ENCODE results near the gene TAC4.

Gene TAC4

GRCh38 chr17:49848019-49848473, at the start of gene TAC4:
Gene TAC4 (minus strand): TSS chr17:49848069. CDS start chr17:49848017, 52 bp downstream.
- Mint-ChIP-seq H3K4me3 (no peak within 1 kb of the TSS), H3K9me3 (no peaks in the 10 kb centered on the region), H3K36me3 (ENCODE audit: low read depth) (no peaks in the 10 kb centered on the region), H3K27me3 (ENCODE audit: low read depth) (peaks cover 48% of the 10 kb centered on the region), H3K4me1 (peaks cover 13% of the 10 kb centered on the region), H3K27ac (peak within 1 kb of the TSS in 1 of 3 experiments; percentile 10)
- no peak for TF ChIP-seq CTCF (IDR thresholded peaks at IDR 0.05; ENCODE audit: unreplicated experiment in 3 of 3)

- no peak overlapping the region for H3K27ac Mint-ChIP-seq
- no peaks in the 10 kb centered on the region for H3K9me3 Mint-ChIP-seq
- peaks cover 15% of the 10 kb centered on the region for H3K4me1 Mint-ChIP-seq
- H3K36me3 Mint-ChIP-seq (ENCODE audit: low read depth): no peaks in the 10 kb centered on the region
- no peak overlapping the region for H3K4me3 Mint-ChIP-seq
- no peak for TF ChIP-seq CTCF (IDR thresholded peaks at IDR 0.05; ENCODE audit: unreplicated experiment in 3 of 3)
- H3K27me3 Mint-ChIP-seq (ENCODE audit: low read depth): peaks cover 74% of the 10 kb centered on the region
These were observed 49.0 kb upstream of the TAC4 start for GRCh38 chr17:49896860-49897259.

- H3K27ac Mint-ChIP-seq: peak overlapping the region in 1 of 3 experiments; percentile 61
- H3K4me3 Mint-ChIP-seq: no peak overlapping the region
- TF ChIP-seq CTCF (IDR thresholded peaks at IDR 0.05; ENCODE audit: unreplicated experiment in 3 of 3): no peak
- H3K27me3 Mint-ChIP-seq (ENCODE audit: low read depth): peaks cover 75% of the 10 kb centered on the region
- no peaks in the 10 kb centered on the region for H3K9me3 Mint-ChIP-seq
- H3K4me1 Mint-ChIP-seq: peaks cover 15% of the 10 kb centered on the region
- no peaks in the 10 kb centered on the region for H3K36me3 Mint-ChIP-seq (ENCODE audit: low read depth)
These were observed 48.4 kb upstream of the TAC4 start for GRCh38 chr17:49896222-49896621.

- Mint-ChIP-seq H3K4me1 (peaks cover 15% of the 10 kb centered on the region), H3K9me3 (no peaks in the 10 kb centered on the region), H3K27ac (peak overlapping the region in 1 of 3 experiments; percentile 61), H3K4me3 (no peak overlapping the region), H3K36me3 (ENCODE audit: low read depth) (no peaks in the 10 kb centered on the region), H3K27me3 (ENCODE audit: low read depth) (peaks cover 75% of the 10 kb centered on the region)
- no peak for TF ChIP-seq CTCF (IDR thresholded peaks at IDR 0.05; ENCODE audit: unreplicated experiment in 3 of 3)
These were observed 47.9 kb upstream of the TAC4 start for GRCh38 chr17:49895812-49896211.

GRCh38 chr17:49894761-49895160, 46.9 kb upstream of the TAC4 start:
- H3K27me3 Mint-ChIP-seq (ENCODE audit: low read depth): peaks cover 73% of the 10 kb centered on the region
- H3K4me3 Mint-ChIP-seq: no peak overlapping the region
- no peak for TF ChIP-seq CTCF (IDR thresholded peaks at IDR 0.05; ENCODE audit: unreplicated experiment in 3 of 3)
- no peak overlapping the region for H3K27ac Mint-ChIP-seq
- no peaks in the 10 kb centered on the region for H3K36me3 Mint-ChIP-seq (ENCODE audit: low read depth)
- H3K9me3 Mint-ChIP-seq: no peaks in the 10 kb centered on the region
- H3K4me1 Mint-ChIP-seq: peaks cover 15% of the 10 kb centered on the region

GRCh38 chr17:49891694-49892389, 44.0 kb upstream of the TAC4 start:
- H3K27me3 Mint-ChIP-seq (ENCODE audit: low read depth): peaks cover 79% of the 10 kb centered on the region
- H3K9me3 Mint-ChIP-seq: no peaks in the 10 kb centered on the region
- H3K4me3 Mint-ChIP-seq: no peak overlapping the region
- no peak for TF ChIP-seq CTCF (IDR thresholded peaks at IDR 0.05; ENCODE audit: unreplicated experiment in 3 of 3)
- no peak overlapping the region for H3K27ac Mint-ChIP-seq
- no peaks in the 10 kb centered on the region for H3K36me3 Mint-ChIP-seq (ENCODE audit: low read depth)
- peaks cover 8% of the 10 kb centered on the region for H3K4me1 Mint-ChIP-seq
